Measurements from ENCODE around the gene SSBP3. TPM values are rescaled to one million over a fixed set of nuclear protein-coding genes. Genes with fewer than 3 reads are reported as not detected.

The SSBP3 gene
- total RNA-seq, 1 donor from 2014 or later: 19.7 TPM

DNA sequence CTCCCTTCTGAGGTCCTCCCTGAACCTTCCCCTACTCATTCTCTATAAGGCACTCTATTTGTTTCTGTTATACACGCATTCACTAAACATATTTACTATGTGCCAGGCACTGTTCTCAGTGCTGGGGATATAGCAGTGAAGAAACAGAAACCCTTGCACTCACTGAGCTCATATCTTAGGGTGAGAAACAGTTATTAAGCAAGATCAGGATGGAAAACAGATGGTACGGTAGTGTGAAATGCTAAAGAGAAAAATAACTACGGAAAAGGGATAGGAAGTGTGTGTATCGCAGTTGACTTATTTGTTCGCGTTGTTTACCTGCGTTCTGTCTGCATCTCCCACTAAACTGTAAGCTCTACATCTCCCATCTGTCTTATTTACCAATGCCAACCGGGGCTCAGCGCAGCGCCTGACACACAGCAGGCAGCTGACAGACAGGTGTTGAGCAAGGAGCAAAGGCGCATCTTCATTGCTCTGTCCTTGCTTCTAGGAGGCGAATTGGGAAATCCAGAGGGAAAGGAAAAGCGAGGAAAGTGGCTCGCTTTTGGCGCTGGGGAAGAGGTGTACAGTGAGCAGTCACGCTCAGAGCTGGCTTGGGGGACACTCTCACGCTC lies 206.9 kb downstream of the SSBP3 start:
- H3K27me3 ChIP-seq (ENCODE audit: control insufficient read depth, insufficient read depth, low read length): no peaks in the 10 kb centered on the region
- peak overlapping the region; percentile 91 for H3K4me3 ChIP-seq (ENCODE audit: low read depth, low read length)
- TF ChIP-seq CTCF (IDR thresholded peaks at IDR 0.05; ENCODE audit: insufficient read depth, low read length, poor library complexity, severe bottlenecking): no peak
- no peak for DNase-seq (ENCODE audit: low read depth)
- H3K36me3 ChIP-seq (ENCODE audit: control insufficient read depth, insufficient read depth, low read length): no peaks in the 10 kb centered on the region

DNA sequence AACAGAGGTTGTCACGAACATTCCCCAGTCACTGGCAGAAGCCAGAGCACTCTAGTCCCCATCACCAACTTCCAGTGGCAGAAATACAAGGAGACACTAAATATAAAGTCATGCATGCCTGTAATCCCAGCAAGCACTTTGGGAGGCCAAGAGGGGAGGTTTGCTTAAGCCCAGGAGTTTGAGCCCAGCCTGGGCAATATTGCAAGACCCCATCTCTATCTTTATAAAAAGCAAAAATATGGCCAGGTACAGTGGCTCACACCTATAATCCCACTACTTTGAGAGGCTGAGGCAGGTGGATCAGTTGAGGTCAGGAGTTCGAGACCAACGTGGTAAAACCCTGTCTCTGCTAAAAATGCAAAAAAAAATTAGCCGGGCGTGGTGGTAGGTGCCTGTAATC lies 212.7 kb downstream of the SSBP3 start:
- no peak overlapping the region for H3K4me3 ChIP-seq (ENCODE audit: low read depth, low read length)
- TF ChIP-seq CTCF (IDR thresholded peaks at IDR 0.05; ENCODE audit: insufficient read depth, low read length, poor library complexity, severe bottlenecking): no peak
- no peaks in the 10 kb centered on the region for H3K27me3 ChIP-seq (ENCODE audit: control insufficient read depth, insufficient read depth, low read length)
- DNase-seq (ENCODE audit: low read depth): no peak
- no peaks in the 10 kb centered on the region for H3K36me3 ChIP-seq (ENCODE audit: control insufficient read depth, insufficient read depth, low read length)

DNA sequence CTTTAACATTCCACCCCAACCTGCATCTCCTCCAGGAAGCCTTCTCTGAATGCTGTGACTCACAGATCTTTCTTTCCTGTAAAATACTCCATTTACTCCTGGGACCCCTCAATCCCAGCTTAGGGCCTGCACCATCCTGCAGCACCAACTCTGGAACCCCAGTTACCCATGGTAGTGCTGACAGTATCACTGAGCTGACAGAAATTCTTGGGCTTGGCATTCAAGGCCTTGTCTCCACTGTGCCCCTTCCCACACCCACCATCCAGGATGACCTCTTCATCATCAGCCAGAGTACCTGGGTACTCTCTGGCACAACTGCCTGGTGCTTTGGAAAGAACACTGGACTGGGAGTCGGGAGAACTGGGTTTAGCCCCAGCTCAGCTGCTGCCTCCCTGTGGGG lies 214.7 kb downstream of the SSBP3 start:
- no peak for DNase-seq (ENCODE audit: low read depth)
- Histone ChIP-seq H3K27me3 (ENCODE audit: control insufficient read depth, insufficient read depth, low read length) (no peaks in the 10 kb centered on the region), H3K4me3 (ENCODE audit: low read depth, low read length) (no peak overlapping the region), H3K36me3 (ENCODE audit: control insufficient read depth, insufficient read depth, low read length) (no peaks in the 10 kb centered on the region)
- no peak for TF ChIP-seq CTCF (IDR thresholded peaks at IDR 0.05; ENCODE audit: insufficient read depth, low read length, poor library complexity, severe bottlenecking)

DNA sequence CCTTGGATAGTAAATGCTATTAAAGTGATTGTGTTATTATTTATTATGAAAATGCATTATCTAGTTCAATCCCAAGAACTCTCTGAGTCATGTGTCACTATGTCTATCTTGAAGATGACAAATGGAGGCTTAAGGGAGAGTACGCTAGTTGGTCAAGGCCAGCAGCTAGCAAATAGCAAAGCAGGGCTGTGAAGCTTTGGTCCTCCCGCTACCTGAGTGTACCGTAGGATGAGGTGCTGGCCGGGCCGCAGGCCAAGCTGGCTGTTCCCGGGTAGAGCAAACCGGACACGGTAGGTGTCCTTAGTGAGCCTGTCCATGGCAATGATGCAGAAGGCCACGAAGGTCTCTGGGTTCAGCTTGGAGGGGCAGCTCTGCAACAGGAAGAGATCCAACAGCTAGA lies 215.7 kb downstream of the SSBP3 start:
- no peak overlapping the region for H3K4me3 ChIP-seq (ENCODE audit: low read depth, low read length)
- TF ChIP-seq CTCF (IDR thresholded peaks at IDR 0.05; ENCODE audit: insufficient read depth, low read length, poor library complexity, severe bottlenecking): no peak
- DNase-seq (ENCODE audit: low read depth): no peak
- H3K27me3 ChIP-seq (ENCODE audit: control insufficient read depth, insufficient read depth, low read length): no peaks in the 10 kb centered on the region
- H3K36me3 ChIP-seq (ENCODE audit: control insufficient read depth, insufficient read depth, low read length): no peaks in the 10 kb centered on the region

DNA sequence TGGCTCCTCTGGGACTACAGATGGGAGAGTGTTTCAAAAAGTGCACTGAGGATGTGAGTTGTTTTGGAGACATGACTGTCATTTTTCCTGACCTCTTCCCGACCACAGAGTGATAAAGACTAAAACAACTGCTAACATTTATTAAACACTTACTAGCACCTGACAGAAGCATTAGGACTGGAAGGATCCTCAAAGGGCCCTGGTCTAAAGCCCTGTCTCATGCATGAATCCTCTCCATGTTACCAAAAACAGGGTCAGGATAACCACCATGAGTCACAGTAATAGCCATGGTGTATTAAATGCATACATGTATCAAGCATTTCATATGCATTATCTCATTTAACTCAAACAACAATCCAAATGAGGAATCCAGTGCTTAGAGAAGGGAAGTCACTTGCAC lies 217.9 kb downstream of the SSBP3 start:
- TF ChIP-seq CTCF (IDR thresholded peaks at IDR 0.05; ENCODE audit: insufficient read depth, low read length, poor library complexity, severe bottlenecking): no peak
- DNase-seq (ENCODE audit: low read depth): no peak
- no peaks in the 10 kb centered on the region for H3K27me3 ChIP-seq (ENCODE audit: control insufficient read depth, insufficient read depth, low read length)
- no peaks in the 10 kb centered on the region for H3K36me3 ChIP-seq (ENCODE audit: control insufficient read depth, insufficient read depth, low read length)
- no peak overlapping the region for H3K4me3 ChIP-seq (ENCODE audit: low read depth, low read length)

GRCh38 chr1:54186056-54186455 lies 220.1 kb downstream of the SSBP3 start:
- no peak overlapping the region for H3K4me3 ChIP-seq (ENCODE audit: low read depth, low read length)
- no peaks in the 10 kb centered on the region for H3K27me3 ChIP-seq (ENCODE audit: control insufficient read depth, insufficient read depth, low read length)
- no peak for TF ChIP-seq CTCF (IDR thresholded peaks at IDR 0.05; ENCODE audit: insufficient read depth, low read length, poor library complexity, severe bottlenecking)
- no peaks in the 10 kb centered on the region for H3K36me3 ChIP-seq (ENCODE audit: control insufficient read depth, insufficient read depth, low read length)
- DNase-seq (ENCODE audit: low read depth): no peak

All from kidney epithelial cell (primary cell).